ENCODE data around the gene PLSCR1. TPM values are rescaled to one million over a fixed set of nuclear protein-coding genes. Genes with fewer than 3 reads are reported as not detected.

The PLSCR1 gene
- total RNA-seq, 1 experiment from 2014 or later = 62.8 TPM

GRCh38 chr3:146577662-146578061 lies 33.3 kb upstream of the PLSCR1 start:
- intact Hi-C loops (cut with micrococcal nuclease) = loop anchor here (1.0 to 5.0 kb wide), 7 partner anchors 35 to 800 kb away; partner anchors contain the start of gene PLSCR1
- BruUV-seq (replicated peaks) = no TSS peak
- no peak overlapping the region for H3K4me3 Mint-ChIP-seq (ENCODE audit: unreplicated experiment)
- H3K4me1 Mint-ChIP-seq (ENCODE audit: insufficient read depth, unreplicated experiment) = peaks cover 15% of the 10 kb centered on the region
- no peak overlapping the region for H3K27ac Mint-ChIP-seq (ENCODE audit: low read depth, unreplicated experiment)
- DNase-seq (ENCODE audit: unreplicated experiment) = peak; percentile 60
- no peaks in the 10 kb centered on the region for H3K27me3 Mint-ChIP-seq (ENCODE audit: insufficient read depth, unreplicated experiment)
- POLR2A ChIA-PET = interaction anchor here (0.7 to 2.2 kb wide), 6 partner anchors 30 to 512 kb away, joined by 3 to 13 read pairs (median 4); partner anchors contain the start of gene PLSCR1
- CTCF ChIA-PET = interaction anchor here (0.6 to 2.5 kb wide), 23 partner anchors 9 to 513 kb away, joined by 3 to 43 read pairs (median 4); partner anchors contain the start of gene PLSCR1
- no peaks in the 10 kb centered on the region for H3K9me3 Mint-ChIP-seq (ENCODE audit: unreplicated experiment)
- H3K36me3 Mint-ChIP-seq (ENCODE audit: insufficient read depth, unreplicated experiment) = no peaks in the 10 kb centered on the region
- TF ChIP-seq, protein P1, sequence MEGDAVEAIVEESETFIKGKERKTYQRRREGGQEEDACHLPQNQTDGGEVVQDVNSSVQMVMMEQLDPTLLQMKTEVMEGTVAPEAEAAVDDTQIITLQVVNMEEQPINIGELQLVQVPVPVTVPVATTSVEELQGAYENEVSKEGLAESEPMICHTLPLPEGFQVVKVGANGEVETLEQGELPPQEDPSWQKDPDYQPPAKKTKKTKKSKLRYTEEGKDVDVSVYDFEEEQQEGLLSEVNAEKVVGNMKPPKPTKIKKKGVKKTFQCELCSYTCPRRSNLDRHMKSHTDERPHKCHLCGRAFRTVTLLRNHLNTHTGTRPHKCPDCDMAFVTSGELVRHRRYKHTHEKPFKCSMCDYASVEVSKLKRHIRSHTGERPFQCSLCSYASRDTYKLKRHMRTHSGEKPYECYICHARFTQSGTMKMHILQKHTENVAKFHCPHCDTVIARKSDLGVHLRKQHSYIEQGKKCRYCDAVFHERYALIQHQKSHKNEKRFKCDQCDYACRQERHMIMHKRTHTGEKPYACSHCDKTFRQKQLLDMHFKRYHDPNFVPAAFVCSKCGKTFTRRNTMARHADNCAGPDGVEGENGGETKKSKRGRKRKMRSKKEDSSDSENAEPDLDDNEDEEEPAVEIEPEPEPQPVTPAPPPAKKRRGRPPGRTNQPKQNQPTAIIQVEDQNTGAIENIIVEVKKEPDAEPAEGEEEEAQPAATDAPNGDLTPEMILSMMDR (IDR thresholded peaks at IDR 0.05; ENCODE audit: unreplicated experiment) = peak; percentile 49

DNA sequence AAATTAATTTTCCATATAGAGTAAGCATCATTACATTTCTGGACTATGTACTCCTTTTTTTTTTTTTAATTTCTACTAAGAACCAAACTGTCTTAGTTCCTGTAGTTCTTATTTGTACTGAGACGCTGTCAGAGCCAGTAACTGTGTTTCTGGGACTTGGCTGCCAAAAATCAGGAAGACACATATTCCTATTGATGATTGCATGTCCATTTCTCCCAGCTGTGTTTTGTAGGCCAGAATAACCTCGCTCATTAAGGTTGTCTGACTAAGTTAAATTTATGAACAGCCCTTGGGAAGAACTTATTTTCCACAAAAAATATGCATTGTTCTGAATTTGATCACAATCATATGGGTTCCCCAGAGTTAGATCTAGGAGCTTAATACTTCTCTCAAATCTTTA lies 31.2 kb upstream of the PLSCR1 start:
- no peak for DNase-seq (ENCODE audit: unreplicated experiment)
- ChIA-PET CTCF (interaction anchor here (0.6 to 2.7 kb wide), 6 partner anchors 31 to 709 kb away, joined by 3 to 18 read pairs (median 6); partner anchors contain the start of gene PLSCR1), POLR2A (no interaction called here)
- no peaks in the 10 kb centered on the region for H3K36me3 Mint-ChIP-seq (ENCODE audit: insufficient read depth, unreplicated experiment)
- peaks cover 5% of the 10 kb centered on the region for H3K4me1 Mint-ChIP-seq (ENCODE audit: insufficient read depth, unreplicated experiment)
- intact Hi-C loops (cut with micrococcal nuclease) = loop anchor here (2.0 to 5.0 kb wide), 4 partner anchors 33 to 798 kb away; partner anchors contain the start of gene PLSCR1
- H3K4me3 Mint-ChIP-seq (ENCODE audit: unreplicated experiment) = no peak overlapping the region
- no peaks in the 10 kb centered on the region for H3K27me3 Mint-ChIP-seq (ENCODE audit: insufficient read depth, unreplicated experiment)
- no peaks in the 10 kb centered on the region for H3K9me3 Mint-ChIP-seq (ENCODE audit: unreplicated experiment)
- no peak overlapping the region for H3K27ac Mint-ChIP-seq (ENCODE audit: low read depth, unreplicated experiment)
- BruUV-seq (replicated peaks) = no TSS peak
- TF ChIP-seq, protein P1 (IDR thresholded peaks at IDR 0.05; ENCODE audit: unreplicated experiment) = no peak

- ChIA-PET POLR2A (interaction anchor here (1.4 kb wide), 1 partner anchor 29 kb away, joined by 5 read pairs; the partner anchor contains the start of gene PLSCR1), CTCF (interaction anchor here (0.6 to 2.7 kb wide), 7 partner anchors 9 to 385 kb away, joined by 3 to 18 read pairs (median 5); no protein-coding TSS in a partner anchor)
- Mint-ChIP-seq H3K4me3 (ENCODE audit: unreplicated experiment) (no peak overlapping the region), H3K4me1 (ENCODE audit: insufficient read depth, unreplicated experiment) (no peaks in the 10 kb centered on the region), H3K27me3 (ENCODE audit: insufficient read depth, unreplicated experiment) (no peaks in the 10 kb centered on the region), H3K27ac (ENCODE audit: low read depth, unreplicated experiment) (no peak overlapping the region), H3K9me3 (ENCODE audit: unreplicated experiment) (no peaks in the 10 kb centered on the region), H3K36me3 (ENCODE audit: insufficient read depth, unreplicated experiment) (no peaks in the 10 kb centered on the region)
- DNase-seq (ENCODE audit: unreplicated experiment) = no peak
- intact Hi-C loops (cut with micrococcal nuclease) = no loop called here
- no TSS peak for BruUV-seq (replicated peaks)
- TF ChIP-seq, protein P1 (IDR thresholded peaks at IDR 0.05; ENCODE audit: unreplicated experiment) = no peak
These were observed 29.8 kb upstream of the PLSCR1 start for GRCh38 chr3:146574173-146574572.

DNA sequence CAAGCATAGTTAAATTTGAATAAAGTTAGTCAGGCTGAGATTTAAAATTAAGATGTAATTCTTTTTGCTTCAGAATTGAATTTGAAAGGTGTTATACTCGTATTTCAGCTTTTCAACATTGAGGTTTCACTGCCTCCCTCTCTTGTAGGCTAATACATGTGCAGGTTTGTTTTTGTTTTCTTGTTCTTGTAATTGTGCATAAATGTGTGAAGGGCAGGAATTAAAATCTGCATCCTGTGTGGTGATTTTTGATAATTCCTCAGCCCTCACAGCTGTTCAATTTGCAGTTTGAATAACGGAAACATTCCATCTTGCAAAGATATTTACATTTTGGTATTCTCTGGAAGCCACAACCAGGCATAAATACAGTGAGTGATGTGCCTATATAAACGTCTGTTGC lies 24.9 kb upstream of the PLSCR1 start:
- DNase-seq (ENCODE audit: unreplicated experiment) = no peak
- no peaks in the 10 kb centered on the region for H3K36me3 Mint-ChIP-seq (ENCODE audit: insufficient read depth, unreplicated experiment)
- no peaks in the 10 kb centered on the region for H3K27me3 Mint-ChIP-seq (ENCODE audit: insufficient read depth, unreplicated experiment)
- no peak overlapping the region for H3K27ac Mint-ChIP-seq (ENCODE audit: low read depth, unreplicated experiment)
- ChIA-PET POLR2A (no interaction called here), CTCF (interaction anchor here (0.5 to 1.5 kb wide), 4 partner anchors 8 to 410 kb away, joined by 3 to 8 read pairs (median 4); partner anchors contain the start of gene PLSCR1)
- H3K4me1 Mint-ChIP-seq (ENCODE audit: insufficient read depth, unreplicated experiment) = peaks cover 12% of the 10 kb centered on the region
- intact Hi-C loops (cut with micrococcal nuclease) = no loop called here
- no TSS peak for BruUV-seq (replicated peaks)
- TF ChIP-seq, protein P1 (IDR thresholded peaks at IDR 0.05; ENCODE audit: unreplicated experiment) = no peak
- H3K4me3 Mint-ChIP-seq (ENCODE audit: unreplicated experiment) = no peak overlapping the region
- no peaks in the 10 kb centered on the region for H3K9me3 Mint-ChIP-seq (ENCODE audit: unreplicated experiment)

Data from MCF 10A (cell line).